Measurements from ENCODE around the gene SEC63. TPM values are rescaled to one million over a fixed set of nuclear protein-coding genes. Genes with fewer than 3 reads are reported as not detected.
"Not testable (repeated sequence)": the region's sequence is repeated elsewhere in the genome, so short reads cannot be mapped to it uniquely, and the experiment has no call there.

Gene SEC63
- total RNA-seq, 1 experiment from 2014 or later: 101 TPM

GRCh38 chr6:108002365-108003221, 44.6 kb upstream of the SEC63 start:
- Histone ChIP-seq H3F3A (ENCODE audit: insufficient read depth, low read depth) (no peaks in the 10 kb centered on the region), H3K9me3 (ENCODE audit: insufficient read depth, low read depth) (no peaks in the 10 kb centered on the region), H3K4me3 (no peak overlapping the region), H3K4me2 (no peak overlapping the region), H4K20me1 (ENCODE audit: insufficient read depth) (no peaks in the 10 kb centered on the region), H3K4me1 (replicated peaks; ENCODE audit: insufficient read depth) (no peaks in the 10 kb centered on the region), H3K9me2 (ENCODE audit: insufficient read depth) (no peaks in the 10 kb centered on the region), H3K79me2 (ENCODE audit: low read depth) (no peaks in the 10 kb centered on the region), H3K27ac (no peak overlapping the region), H3K27me3 (ENCODE audit: insufficient read depth, low read depth) (no peaks in the 10 kb centered on the region), H2AFZ (no peak overlapping the region), H3K36me3 (ENCODE audit: low read depth) (no peaks in the 10 kb centered on the region)
- BruUV-seq (replicated peaks): no TSS peak
- DNase-seq: peak in 1 of 2 experiments; percentile 52
- ChIA-PET POLR2A (ENCODE audit: unreplicated experiment) (interaction anchor here (0.6 kb wide), 1 partner anchor 372 kb away, joined by 5 read pairs; no protein-coding TSS in a partner anchor), CTCF (no interaction called here)
- intact Hi-C loops (cut with micrococcal nuclease; ENCODE audit: unreplicated experiment): no loop called here
- TF ChIP-seq EZH2 (IDR thresholded peaks at IDR 0.05; ENCODE audit: low read depth): no peak
- no peak for TF ChIP-seq CTCF (conservative IDR thresholded peaks at IDR 0.05)

GRCh38 chr6:108001696-108002231, 43.8 kb upstream of the SEC63 start:
- no peaks in the 10 kb centered on the region for H3F3A ChIP-seq (ENCODE audit: insufficient read depth, low read depth)
- no peaks in the 10 kb centered on the region for H3K4me1 ChIP-seq (replicated peaks; ENCODE audit: insufficient read depth)
- H3K4me2 ChIP-seq: no peak overlapping the region
- H3K9me3 ChIP-seq (ENCODE audit: insufficient read depth, low read depth): no peaks in the 10 kb centered on the region
- no peaks in the 10 kb centered on the region for H4K20me1 ChIP-seq (ENCODE audit: insufficient read depth)
- no peak overlapping the region for H3K27ac ChIP-seq
- intact Hi-C loops (cut with micrococcal nuclease; ENCODE audit: unreplicated experiment): no loop called here
- no peak overlapping the region for H3K4me3 ChIP-seq
- no TSS peak for BruUV-seq (replicated peaks)
- no peaks in the 10 kb centered on the region for H3K9me2 ChIP-seq (ENCODE audit: insufficient read depth)
- DNase-seq: no peak
- H3K36me3 ChIP-seq (ENCODE audit: low read depth): no peaks in the 10 kb centered on the region
- CTCF ChIA-PET: no interaction called here
- POLR2A ChIA-PET (ENCODE audit: unreplicated experiment): no interaction called here
- no peak overlapping the region for H2AFZ ChIP-seq
- H3K79me2 ChIP-seq (ENCODE audit: low read depth): no peaks in the 10 kb centered on the region
- H3K27me3 ChIP-seq (ENCODE audit: insufficient read depth, low read depth): no peaks in the 10 kb centered on the region
- no peak for TF ChIP-seq CTCF (conservative IDR thresholded peaks at IDR 0.05)
- TF ChIP-seq EZH2 (IDR thresholded peaks at IDR 0.05; ENCODE audit: low read depth): no peak

- DNase-seq; H3K9me3 ChIP-seq (ENCODE audit: insufficient read depth, low read depth); H3K27me3 ChIP-seq (ENCODE audit: insufficient read depth, low read depth); BruUV-seq (replicated peaks); intact Hi-C loops (cut with micrococcal nuclease; ENCODE audit: unreplicated experiment); H3K4me2 ChIP-seq; H4K20me1 ChIP-seq (ENCODE audit: insufficient read depth); H3K4me3 ChIP-seq; H3K27ac ChIP-seq; H3K79me2 ChIP-seq (ENCODE audit: low read depth); CTCF ChIA-PET; H3K36me3 ChIP-seq (ENCODE audit: low read depth); H3F3A ChIP-seq (ENCODE audit: insufficient read depth, low read depth); POLR2A ChIA-PET (ENCODE audit: unreplicated experiment); H2AFZ ChIP-seq; H3K4me1 ChIP-seq (replicated peaks; ENCODE audit: insufficient read depth); H3K9me2 ChIP-seq (ENCODE audit: insufficient read depth): not testable (repeated sequence)
These were observed 42.3 kb upstream of the SEC63 start for GRCh38 chr6:108000259-108000658.

All from PC-9 (cell line).